Measurements from ENCODE around the gene TBC1D2B. TPM values are rescaled to one million over a fixed set of nuclear protein-coding genes. Genes with fewer than 3 reads are reported as not detected.
"Not testable (repeated sequence)": the region's sequence is repeated elsewhere in the genome, so short reads cannot be mapped to it uniquely, and the experiment has no call there.

The TBC1D2B gene
- total RNA-seq, 1 donor = 52.2 TPM

- no peak for DNase-seq (ENCODE audit: low read depth)
- no peak for TF ChIP-seq CTCF (IDR thresholded peaks at IDR 0.05; ENCODE audit: insufficient read depth, low read depth, low read length)
- no peak overlapping the region for H3K4me3 ChIP-seq (ENCODE audit: low read depth, low read length)
These were observed 88.9 kb downstream of the TBC1D2B start for GRCh38 chr15:77988347-77989295.

- H3K4me3 ChIP-seq (ENCODE audit: low read depth, low read length); DNase-seq (ENCODE audit: low read depth): not testable (repeated sequence)
These were observed 89.8 kb downstream of the TBC1D2B start for GRCh38 chr15:77987765-77988136.

- DNase-seq (ENCODE audit: low read depth) = no peak
- TF ChIP-seq CTCF (IDR thresholded peaks at IDR 0.05; ENCODE audit: insufficient read depth, low read depth, low read length) = no peak
- H3K4me3 ChIP-seq (ENCODE audit: low read depth, low read length) = no peak overlapping the region
These were observed 90.4 kb downstream of the TBC1D2B start for GRCh38 chr15:77986891-77987764.

GRCh38 chr15:77985931-77986480 lies 91.5 kb downstream of the TBC1D2B start:
- no peak for TF ChIP-seq CTCF (IDR thresholded peaks at IDR 0.05; ENCODE audit: insufficient read depth, low read depth, low read length)
- no peak overlapping the region for H3K4me3 ChIP-seq (ENCODE audit: low read depth, low read length)
- DNase-seq (ENCODE audit: low read depth) = no peak

- no peak for TF ChIP-seq CTCF (IDR thresholded peaks at IDR 0.05; ENCODE audit: insufficient read depth, low read depth, low read length)
- no peak for DNase-seq (ENCODE audit: low read depth)
- no peak overlapping the region for H3K4me3 ChIP-seq (ENCODE audit: low read depth, low read length)
These were observed 92.2 kb downstream of the TBC1D2B start for GRCh38 chr15:77985031-77985930.

GRCh38 chr15:77984446-77984861 lies 93.1 kb downstream of the TBC1D2B start:
- no peak overlapping the region for H3K4me3 ChIP-seq (ENCODE audit: low read depth, low read length)
- no peak for DNase-seq (ENCODE audit: low read depth)
- TF ChIP-seq CTCF (IDR thresholded peaks at IDR 0.05; ENCODE audit: insufficient read depth, low read depth, low read length) = no peak
